ENCODE measurements around the gene PIGN. TPM values are rescaled to one million over a fixed set of nuclear protein-coding genes. Genes with fewer than 3 reads are reported as not detected.
A peak's percentile ranks its signal among the peaks of the same experiment; 100 is the strongest.

Gene PIGN
- polyA plus RNA-seq, 4 donors = 2.2 to 21.4 (median 5.7) TPM

GRCh38 chr18:62189208-62189607 lies 2.4 kb upstream of the PIGN start:
- H3K4me1 ChIP-seq (ENCODE audit: control insufficient read depth in 3 of 3, insufficient read depth in 2 of 3, low read depth in 1 of 3, low read length in 2 of 3) = peaks cover 0 to 7% (median 3%) of the 10 kb centered on the region in 3 donors
- DNase-seq (no peak), FAIRE-seq (no peak)
- peak overlapping the region in 2 of 3 donors; percentile 7 to 89 for H3K4me3 ChIP-seq (ENCODE audit: low read depth in 1 of 3, low read length in 3 of 3)
- no peaks in the 10 kb centered on the region for H3K27me3 ChIP-seq (ENCODE audit: control insufficient read depth in 3 of 3, insufficient read depth in 3 of 3, low read length in 3 of 3)
- WGBS, 3 donors = 8 to 23% (median 13%) methylated on average over 2 of the region's 2 CpGs
- peaks cover 0 to 5% (median 0%) of the 10 kb centered on the region in 3 donors for H3K36me3 ChIP-seq (ENCODE audit: control insufficient read depth in 3 of 3, insufficient read depth in 2 of 3, low read depth in 1 of 3, low read length in 3 of 3)
- H3K9me3 ChIP-seq (ENCODE audit: control insufficient read depth in 2 of 2, insufficient read depth in 1 of 2, low read depth in 1 of 2, low read length in 1 of 2) = no peaks in the 10 kb centered on the region
- H3K27ac ChIP-seq (ENCODE audit: low read depth in 1 of 3, low read length in 2 of 3) = no peak overlapping the region

DNA sequence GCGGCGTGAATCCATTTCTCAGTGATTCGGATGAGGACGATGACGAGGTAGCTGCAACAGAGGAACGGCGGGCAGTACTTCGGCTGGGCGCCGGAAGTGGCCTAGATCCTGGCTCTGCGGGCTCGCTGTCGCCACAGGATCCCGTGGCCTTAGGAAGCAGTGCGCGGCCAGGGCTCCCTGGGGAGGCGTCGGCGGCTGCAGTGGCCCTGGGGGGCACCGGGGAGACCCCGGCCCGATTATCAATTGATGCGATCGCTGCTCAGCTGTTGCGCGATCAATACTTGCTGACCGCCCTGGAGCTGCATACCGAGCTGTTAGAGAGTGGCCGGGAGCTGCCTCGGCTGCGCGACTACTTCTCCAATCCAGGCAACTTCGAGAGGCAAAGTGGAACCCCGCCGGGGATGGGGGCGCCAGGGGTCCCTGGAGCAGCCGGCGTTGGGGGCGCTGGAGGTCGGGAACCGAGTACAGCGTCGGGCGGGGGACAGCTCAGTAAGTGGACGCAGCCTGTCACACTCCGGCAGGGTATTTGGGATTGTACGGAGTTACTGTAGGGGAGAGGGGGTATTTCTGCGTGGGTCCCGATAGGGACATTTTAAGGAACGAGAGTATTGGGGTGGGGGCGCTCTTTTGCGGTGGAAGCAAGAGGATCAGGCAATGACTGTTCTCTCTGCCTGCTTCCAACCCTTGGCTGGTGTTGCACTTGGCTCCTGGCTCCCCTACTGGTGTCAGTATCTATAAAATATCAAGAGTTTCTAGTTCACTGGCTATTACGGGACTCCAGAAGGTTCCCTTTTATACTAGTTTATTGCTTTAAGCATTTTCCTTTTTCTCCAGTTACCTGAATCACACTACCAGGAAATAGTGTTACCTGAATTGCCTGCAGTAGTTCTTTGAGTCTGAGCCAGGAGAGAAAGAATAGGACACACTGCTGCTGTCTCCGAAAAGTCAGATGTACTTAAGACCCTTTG lies 971 bp upstream of the PIGN start:
- Histone ChIP-seq H3K27ac (ENCODE audit: low read depth in 1 of 3, low read length in 2 of 3) (peak overlapping the region; percentile 69 to 94 (median 87)), H3K4me3 (ENCODE audit: low read depth in 1 of 3, low read length in 3 of 3) (peak overlapping the region; percentile 89 to 98 (median 96)), H3K4me1 (ENCODE audit: control insufficient read depth in 3 of 3, insufficient read depth in 2 of 3, low read depth in 1 of 3, low read length in 2 of 3) (peaks cover 0 to 7% (median 3%) of the 10 kb centered on the region in 3 donors), H3K36me3 (ENCODE audit: control insufficient read depth in 3 of 3, insufficient read depth in 2 of 3, low read depth in 1 of 3, low read length in 3 of 3) (peaks cover 0 to 2% (median 0%) of the 10 kb centered on the region in 3 donors), H3K9me3 (ENCODE audit: control insufficient read depth in 2 of 2, insufficient read depth in 1 of 2, low read depth in 1 of 2, low read length in 1 of 2) (no peaks in the 10 kb centered on the region), H3K27me3 (ENCODE audit: control insufficient read depth in 3 of 3, insufficient read depth in 3 of 3, low read length in 3 of 3) (no peaks in the 10 kb centered on the region)
- FAIRE-seq (no peak), DNase-seq (peak; percentile 47 to 48)
- WGBS, 3 donors = 0 to 1% (median 1%) methylated on average over 51 to 54 of the region's 54 CpGs

DNA sequence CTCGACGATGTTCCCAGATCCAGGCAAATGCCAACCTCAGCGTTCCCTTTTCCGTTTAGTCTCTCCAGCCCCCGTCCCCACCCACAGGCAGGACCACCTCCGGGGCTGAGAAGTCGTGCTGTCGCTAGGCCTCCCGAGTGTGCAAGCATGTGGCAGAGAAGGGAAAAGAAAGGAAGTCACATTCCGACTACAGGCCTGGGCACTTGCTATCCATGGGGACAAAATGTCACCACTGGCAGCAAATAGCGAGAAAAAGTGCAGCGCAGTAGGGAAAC lies 420 bp downstream of the PIGN start:
- peaks cover 0 to 7% (median 3%) of the 10 kb centered on the region in 3 donors for H3K4me1 ChIP-seq (ENCODE audit: control insufficient read depth in 3 of 3, insufficient read depth in 2 of 3, low read depth in 1 of 3, low read length in 2 of 3)
- H3K27ac ChIP-seq (ENCODE audit: low read depth in 1 of 3, low read length in 2 of 3) = peak overlapping the region; percentile 78 to 92 (median 87)
- H3K9me3 ChIP-seq (ENCODE audit: control insufficient read depth in 2 of 2, insufficient read depth in 1 of 2, low read depth in 1 of 2, low read length in 1 of 2) = no peaks in the 10 kb centered on the region
- no peak for DNase-seq
- no peaks in the 10 kb centered on the region for H3K27me3 ChIP-seq (ENCODE audit: control insufficient read depth in 3 of 3, insufficient read depth in 3 of 3, low read length in 3 of 3)
- FAIRE-seq = no peak
- 0 to 2% (median 0%) methylated on average over 12 of the region's 12 CpGs for WGBS, 3 donors
- peak overlapping the region; percentile 62 to 98 (median 74) for H3K4me3 ChIP-seq (ENCODE audit: low read depth in 1 of 3, low read length in 3 of 3)
- H3K36me3 ChIP-seq (ENCODE audit: control insufficient read depth in 3 of 3, insufficient read depth in 2 of 3, low read depth in 1 of 3, low read length in 3 of 3) = peaks cover 0 to 2% (median 0%) of the 10 kb centered on the region in 3 donors

- Histone ChIP-seq H3K27me3 (ENCODE audit: control insufficient read depth in 3 of 3, insufficient read depth in 3 of 3, low read length in 3 of 3) (no peaks in the 10 kb centered on the region), H3K27ac (ENCODE audit: low read depth in 1 of 3, low read length in 2 of 3) (no peak overlapping the region), H3K4me1 (ENCODE audit: control insufficient read depth in 3 of 3, insufficient read depth in 2 of 3, low read depth in 1 of 3, low read length in 2 of 3) (no peaks in the 10 kb centered on the region), H3K9me3 (ENCODE audit: control insufficient read depth in 2 of 2, insufficient read depth in 1 of 2, low read depth in 1 of 2, low read length in 1 of 2) (no peaks in the 10 kb centered on the region), H3K36me3 (ENCODE audit: control insufficient read depth in 3 of 3, insufficient read depth in 2 of 3, low read depth in 1 of 3, low read length in 3 of 3) (peaks cover 0 to 3% (median 0%) of the 10 kb centered on the region in 3 donors), H3K4me3 (ENCODE audit: low read depth in 1 of 3, low read length in 3 of 3) (no peak overlapping the region)
- DNase-seq (peak; percentile 60 to 65), FAIRE-seq (peak; percentile 95)
- 2 to 9% (median 2%) methylated on average over 2 of the region's 2 CpGs for WGBS, 3 donors
These were observed 3.2 kb downstream of the PIGN start for GRCh38 chr18:62183578-62184195.

DNA sequence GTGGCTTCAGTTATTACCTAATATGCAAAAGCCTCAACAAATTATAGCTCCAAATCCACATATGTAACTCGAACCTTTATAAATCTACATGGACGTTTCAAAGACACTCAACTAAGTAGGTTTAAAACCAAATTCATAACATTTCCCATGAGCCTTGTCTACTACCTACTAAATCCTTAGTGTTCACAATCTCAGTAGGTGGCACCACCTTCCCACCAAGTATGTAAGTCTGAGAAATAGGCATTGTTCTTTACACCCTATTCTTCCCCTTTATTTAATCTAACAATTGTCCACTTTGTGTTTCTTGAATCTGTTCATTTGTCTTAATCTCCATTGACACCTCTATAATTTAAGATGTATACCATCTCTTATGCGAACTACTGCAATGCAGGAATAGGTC lies 4.6 kb downstream of the PIGN start:
- DNase-seq = no peak
- Histone ChIP-seq H3K9me3 (ENCODE audit: control insufficient read depth in 2 of 2, insufficient read depth in 1 of 2, low read depth in 1 of 2, low read length in 1 of 2) (no peaks in the 10 kb centered on the region), H3K4me3 (ENCODE audit: low read depth in 1 of 3, low read length in 3 of 3) (no peak overlapping the region), H3K4me1 (ENCODE audit: control insufficient read depth in 3 of 3, insufficient read depth in 2 of 3, low read depth in 1 of 3, low read length in 2 of 3) (no peaks in the 10 kb centered on the region), H3K36me3 (ENCODE audit: control insufficient read depth in 3 of 3, insufficient read depth in 2 of 3, low read depth in 1 of 3, low read length in 3 of 3) (peaks cover 0 to 3% (median 0%) of the 10 kb centered on the region in 3 donors), H3K27me3 (ENCODE audit: control insufficient read depth in 3 of 3, insufficient read depth in 3 of 3, low read length in 3 of 3) (no peaks in the 10 kb centered on the region), H3K27ac (ENCODE audit: low read depth in 1 of 3, low read length in 2 of 3) (no peak overlapping the region)
- FAIRE-seq = no peak
- 82 to 85% (median 83%) methylated on average over 3 of the region's 3 CpGs for WGBS, 3 donors

- Histone ChIP-seq H3K27ac (ENCODE audit: low read depth in 1 of 3, low read length in 2 of 3) (no peak overlapping the region), H3K4me3 (ENCODE audit: low read depth in 1 of 3, low read length in 3 of 3) (no peak overlapping the region), H3K36me3 (ENCODE audit: control insufficient read depth in 3 of 3, insufficient read depth in 2 of 3, low read depth in 1 of 3, low read length in 3 of 3) (peaks cover 0 to 3% (median 0%) of the 10 kb centered on the region in 3 donors), H3K4me1 (ENCODE audit: control insufficient read depth in 3 of 3, insufficient read depth in 2 of 3, low read depth in 1 of 3, low read length in 2 of 3) (no peaks in the 10 kb centered on the region), H3K27me3 (ENCODE audit: control insufficient read depth in 3 of 3, insufficient read depth in 3 of 3, low read length in 3 of 3) (no peaks in the 10 kb centered on the region), H3K9me3 (ENCODE audit: control insufficient read depth in 2 of 2, insufficient read depth in 1 of 2, low read depth in 1 of 2, low read length in 1 of 2) (no peaks in the 10 kb centered on the region)
- DNase-seq (no peak), FAIRE-seq (no peak)
- WGBS, 3 donors = 91 to 92% (median 92%) methylated on average over 4 of the region's 4 CpGs
These were observed 7.6 kb downstream of the PIGN start for GRCh38 chr18:62179213-62179612.

- H3K27ac ChIP-seq (ENCODE audit: low read depth in 1 of 3, low read length in 2 of 3) = no peak overlapping the region
- peaks cover 0 to 5% (median 0%) of the 10 kb centered on the region in 3 donors for H3K36me3 ChIP-seq (ENCODE audit: control insufficient read depth in 3 of 3, insufficient read depth in 2 of 3, low read depth in 1 of 3, low read length in 3 of 3)
- no peak overlapping the region for H3K4me3 ChIP-seq (ENCODE audit: low read depth in 1 of 3, low read length in 3 of 3)
- no peaks in the 10 kb centered on the region for H3K4me1 ChIP-seq (ENCODE audit: control insufficient read depth in 3 of 3, insufficient read depth in 2 of 3, low read depth in 1 of 3, low read length in 2 of 3)
- WGBS, 3 donors = 72 to 79% (median 73%) methylated on average over 3 of the region's 3 CpGs
- no peak for FAIRE-seq
- DNase-seq = no peak
- no peaks in the 10 kb centered on the region for H3K27me3 ChIP-seq (ENCODE audit: control insufficient read depth in 3 of 3, insufficient read depth in 3 of 3, low read length in 3 of 3)
- no peaks in the 10 kb centered on the region for H3K9me3 ChIP-seq (ENCODE audit: control insufficient read depth in 2 of 2, insufficient read depth in 1 of 2, low read depth in 1 of 2, low read length in 1 of 2)
These were observed 9.6 kb downstream of the PIGN start for GRCh38 chr18:62177271-62177670.

DNA sequence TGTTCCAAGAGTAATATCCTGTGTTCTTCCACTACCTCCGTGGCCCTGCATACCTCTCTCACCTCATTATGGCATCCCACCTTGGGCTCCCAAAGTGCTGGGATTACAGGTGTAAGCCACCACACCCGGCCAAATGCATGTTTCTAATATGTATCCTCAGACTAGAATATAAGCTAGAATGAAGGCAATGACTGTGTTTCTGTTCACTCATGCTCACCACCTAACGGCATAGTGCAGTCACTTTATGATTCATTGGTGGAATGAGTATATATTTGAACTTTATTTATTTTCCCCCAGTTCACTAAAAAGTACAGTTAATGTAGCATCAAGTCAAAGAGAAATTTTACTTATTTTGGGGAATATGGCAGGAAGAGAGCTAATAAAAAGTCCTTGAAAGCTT lies 11.3 kb downstream of the PIGN start:
- Histone ChIP-seq H3K4me1 (ENCODE audit: control insufficient read depth in 3 of 3, insufficient read depth in 2 of 3, low read depth in 1 of 3, low read length in 2 of 3) (no peaks in the 10 kb centered on the region), H3K36me3 (ENCODE audit: control insufficient read depth in 3 of 3, insufficient read depth in 2 of 3, low read depth in 1 of 3, low read length in 3 of 3) (peaks cover 0 to 5% (median 0%) of the 10 kb centered on the region in 3 donors), H3K9me3 (ENCODE audit: control insufficient read depth in 2 of 2, insufficient read depth in 1 of 2, low read depth in 1 of 2, low read length in 1 of 2) (no peaks in the 10 kb centered on the region), H3K27ac (ENCODE audit: low read depth in 1 of 3, low read length in 2 of 3) (no peak overlapping the region), H3K27me3 (ENCODE audit: control insufficient read depth in 3 of 3, insufficient read depth in 3 of 3, low read length in 3 of 3) (no peaks in the 10 kb centered on the region), H3K4me3 (ENCODE audit: low read depth in 1 of 3, low read length in 3 of 3) (no peak overlapping the region)
- DNase-seq (no peak), FAIRE-seq (no peak)
- 90 to 91% (median 90%) methylated on average over 3 of the region's 3 CpGs for WGBS, 3 donors
